Effector CD4-positive, alpha-beta T cell (primary cell): ENCODE results near the gene GNB4.

Source experiments
- DNase-seq: peaks from one replicate; pipeline ENCODE4 v3.0.0-alpha.2; 2020

The GNB4 gene

GRCh38 chr3:179432451-179432850 is 18.8 kb downstream of the GNB4 start:
- DNase-seq = no peak

DNA sequence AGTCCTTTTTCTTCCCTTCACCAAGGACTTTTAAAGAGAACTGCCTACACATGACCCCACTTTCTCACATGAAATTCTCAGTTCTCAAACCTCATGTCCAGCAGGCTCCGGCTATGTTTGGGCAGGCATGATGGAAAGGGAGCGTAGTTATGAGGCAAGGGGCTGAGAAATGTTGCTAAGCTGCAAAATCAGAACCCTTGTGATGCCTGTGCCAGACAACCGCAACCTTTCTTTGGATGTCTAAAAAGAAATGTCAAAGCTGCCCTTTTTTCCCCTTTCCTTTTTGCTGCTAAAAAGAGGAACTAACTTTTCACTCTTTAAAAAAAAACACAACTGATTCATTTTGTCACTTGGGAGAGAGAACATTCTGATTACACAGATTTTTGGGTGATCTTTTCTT is 19.2 kb downstream of the GNB4 start:
- DNase-seq = no peak

- no peak for DNase-seq
These were observed 20.9 kb downstream of the GNB4 start for GRCh38 chr3:179430277-179430870.

DNA sequence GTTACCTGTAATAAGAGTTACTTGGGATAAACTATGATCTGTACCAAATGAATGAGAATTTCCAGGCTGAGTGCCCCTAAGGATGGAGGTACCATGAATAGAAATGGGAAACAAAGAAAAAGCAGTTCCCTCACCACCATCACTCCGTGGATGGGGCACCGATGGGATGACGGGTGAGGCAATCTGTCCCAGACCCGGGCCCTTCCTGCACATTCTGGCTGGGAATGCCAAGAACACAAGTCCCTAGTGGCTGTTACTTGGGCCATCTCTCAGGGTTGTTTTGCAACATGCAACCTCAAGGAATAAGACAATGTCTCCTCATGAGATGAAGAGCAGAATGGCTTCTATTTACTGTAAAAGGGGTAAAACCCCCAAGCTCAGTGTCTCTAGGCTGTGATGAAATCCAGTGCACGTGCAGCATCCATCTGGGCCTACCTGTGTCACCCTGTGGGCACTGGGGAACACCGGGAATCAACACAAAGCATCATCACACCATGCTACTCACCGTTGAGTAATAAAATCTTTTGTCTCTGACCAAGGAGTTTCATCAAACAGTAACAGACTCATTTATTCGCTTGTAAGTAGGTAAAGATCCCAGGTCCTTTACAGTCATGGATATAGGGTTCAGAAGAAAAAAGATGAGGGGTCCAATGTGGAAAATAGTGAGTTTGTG is 22.3 kb downstream of the GNB4 start:
- no peak for DNase-seq

GRCh38 chr3:179425075-179425474 is 26.2 kb downstream of the GNB4 start:
- DNase-seq = no peak

DNA sequence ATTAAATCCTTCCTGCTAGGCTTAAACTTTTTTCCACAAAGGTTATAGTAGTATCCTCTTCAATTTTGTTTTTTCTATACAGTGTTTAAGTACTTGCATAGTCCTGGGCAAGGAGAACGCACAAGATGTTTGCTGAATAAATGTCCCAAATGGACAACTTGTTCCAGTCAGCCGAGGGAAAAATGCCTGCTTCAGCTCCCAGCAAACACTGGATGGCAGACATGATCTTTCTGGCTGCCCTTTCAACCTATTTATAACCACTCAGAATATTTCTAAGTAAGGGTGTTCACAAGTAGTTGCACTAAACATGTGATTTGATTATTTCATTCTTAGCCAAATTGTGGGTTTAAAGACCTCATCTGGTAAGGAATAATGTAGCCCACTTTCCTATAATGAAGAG is 29.8 kb downstream of the GNB4 start:
- DNase-seq = no peak

GRCh38 chr3:179418610-179419009 is 32.7 kb downstream of the GNB4 start:
- no peak for DNase-seq

DNA sequence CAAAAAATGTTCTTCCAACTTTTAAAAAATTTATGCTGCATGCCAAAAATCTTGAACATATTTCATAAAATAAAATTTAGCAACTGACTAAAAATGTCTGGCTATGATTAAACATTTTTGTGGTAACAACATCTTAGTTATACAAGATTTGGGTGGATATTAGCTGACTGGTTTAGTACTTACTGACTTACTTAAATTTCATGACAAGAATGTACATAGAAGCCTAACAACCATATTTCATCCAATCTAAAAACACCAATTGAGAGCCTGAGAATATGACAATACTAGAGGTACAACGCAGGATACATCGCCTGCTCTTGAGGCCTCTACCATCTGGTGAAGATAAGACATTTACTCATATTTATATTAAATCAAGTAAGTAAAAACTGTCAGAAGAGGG is 34.6 kb downstream of the GNB4 start:
- DNase-seq = no peak

DNA sequence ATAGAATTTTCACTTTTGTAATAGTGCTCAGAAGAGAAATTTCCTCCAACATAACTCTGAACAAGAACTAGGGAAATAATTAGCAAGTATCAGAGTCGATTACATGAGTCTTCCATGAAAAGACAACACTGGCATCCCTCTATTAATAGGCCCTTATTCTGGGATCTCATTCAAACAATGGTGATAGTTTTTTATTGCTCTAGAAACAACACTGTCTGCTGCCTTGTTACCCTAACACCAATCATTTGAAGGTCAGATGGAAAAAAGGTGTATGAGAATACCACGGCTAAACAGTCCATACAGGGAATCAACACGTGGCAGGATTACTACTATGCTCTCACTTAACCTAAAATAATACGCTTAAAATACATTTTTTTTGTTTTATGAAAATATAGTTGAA is 35.9 kb downstream of the GNB4 start:
- no peak for DNase-seq

GRCh38 chr3:179414804-179415203 is 36.5 kb downstream of the GNB4 start:
- no peak for DNase-seq

DNA sequence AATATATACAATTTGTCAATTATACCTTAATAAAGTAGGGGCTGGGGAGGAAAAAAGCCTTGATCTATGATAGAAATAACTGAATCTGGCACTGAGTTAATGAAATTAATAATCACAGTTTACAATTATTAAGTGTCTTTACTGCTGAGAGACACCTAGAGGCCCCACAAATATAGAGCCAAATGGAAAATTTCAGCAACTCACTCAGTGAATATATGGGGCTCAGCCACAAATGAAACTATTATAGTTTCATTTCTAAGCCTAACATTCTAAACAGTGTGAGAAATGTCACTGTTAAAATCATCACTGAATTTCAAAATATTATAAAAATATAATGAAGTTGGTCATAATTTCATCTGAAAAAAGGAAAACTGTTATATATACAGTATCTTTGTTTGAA is 40.3 kb downstream of the GNB4 start:
- no peak for DNase-seq

DNA sequence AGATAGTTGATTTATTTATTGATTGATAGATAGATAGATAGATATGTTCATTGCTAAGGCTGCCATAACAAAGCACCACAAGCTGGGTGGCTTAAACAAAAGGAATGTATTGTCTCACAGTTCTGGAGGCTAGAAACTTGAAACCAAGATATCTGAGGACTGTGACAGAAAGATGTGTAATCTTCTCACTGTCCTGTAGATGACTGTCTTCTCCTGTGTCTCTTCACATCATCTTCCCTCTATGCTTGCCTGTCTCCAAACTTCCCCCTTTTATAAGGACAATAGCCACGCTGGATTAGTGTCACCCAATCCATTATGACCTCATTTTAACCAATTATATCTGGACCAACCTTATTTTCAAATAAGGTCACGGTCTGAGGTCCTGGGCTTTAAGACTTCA is 40.9 kb downstream of the GNB4 start:
- no peak for DNase-seq

GRCh38 chr3:179404307-179404706 is 47.0 kb downstream of the GNB4 start:
- no peak for DNase-seq

- no peak for DNase-seq
These were observed 48.3 kb downstream of the GNB4 start for GRCh38 chr3:179402963-179403362.

DNA sequence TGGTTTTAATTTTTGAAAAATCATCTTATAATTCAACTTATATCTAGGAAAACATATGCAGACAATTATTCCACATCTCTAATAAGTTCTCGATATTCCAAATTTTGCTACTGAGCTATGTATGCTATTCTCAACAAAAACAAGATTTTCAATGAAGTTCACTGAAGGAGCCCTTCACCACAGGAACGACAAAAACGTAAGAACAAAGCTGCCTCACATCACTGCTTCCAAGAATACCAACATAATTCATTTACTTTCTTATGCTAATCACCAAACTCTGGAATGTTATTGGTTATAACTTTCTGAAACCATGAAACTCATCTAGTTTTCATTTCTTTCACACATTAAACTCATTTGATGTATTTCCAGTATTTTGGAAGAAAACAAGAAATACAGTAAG is 49.7 kb downstream of the GNB4 start:
- no peak for DNase-seq

DNA sequence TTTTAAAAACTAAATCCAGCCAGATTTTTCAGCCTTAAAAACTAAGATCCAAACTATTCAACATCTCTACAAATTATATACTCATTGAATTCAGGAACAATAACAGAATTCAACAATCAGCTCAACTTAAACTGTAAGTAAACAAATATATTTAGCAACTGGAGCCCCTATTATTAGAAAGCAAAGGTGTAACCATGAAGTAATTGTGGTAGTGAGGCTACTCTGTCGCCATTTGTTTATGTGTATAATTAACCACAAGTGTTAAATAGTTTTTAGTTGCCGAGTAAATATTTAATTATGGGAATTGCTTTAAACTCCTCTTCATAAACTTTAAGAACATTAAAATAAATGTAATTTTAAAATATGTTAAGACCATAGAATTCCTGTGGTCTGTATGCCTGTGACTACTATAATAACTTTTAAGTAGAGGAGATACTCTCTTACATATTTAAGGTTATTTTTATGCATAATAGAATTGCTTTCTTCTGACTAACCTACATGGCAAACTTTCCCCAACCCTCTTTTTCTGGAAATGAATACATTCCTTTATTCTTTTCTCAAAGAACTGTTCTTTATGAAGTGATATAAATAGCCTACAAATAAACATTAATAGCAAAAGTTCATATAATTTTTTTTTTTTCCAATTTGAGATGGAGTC is 52.6 kb downstream of the GNB4 start:
- no peak for DNase-seq

DNA sequence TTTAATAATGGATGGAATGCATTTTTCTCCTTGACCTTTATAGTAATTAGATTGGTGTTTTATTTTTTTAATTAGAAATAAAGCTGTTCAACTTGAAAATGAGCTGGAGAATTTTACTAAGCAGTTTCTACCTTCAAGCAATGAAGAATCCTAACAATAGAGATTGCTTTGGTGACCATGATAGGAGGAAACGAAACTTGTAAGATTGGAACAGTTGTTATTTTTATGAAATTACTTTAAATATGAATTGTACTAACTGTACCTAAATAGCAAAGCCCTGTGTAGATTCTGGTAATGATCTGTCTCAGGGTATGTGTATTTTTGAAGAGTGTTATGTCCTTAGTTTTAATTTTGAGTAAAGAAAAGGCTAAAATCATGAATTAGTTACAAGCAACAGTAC is 59.4 kb downstream of the GNB4 start:
- no peak for DNase-seq

DNA sequence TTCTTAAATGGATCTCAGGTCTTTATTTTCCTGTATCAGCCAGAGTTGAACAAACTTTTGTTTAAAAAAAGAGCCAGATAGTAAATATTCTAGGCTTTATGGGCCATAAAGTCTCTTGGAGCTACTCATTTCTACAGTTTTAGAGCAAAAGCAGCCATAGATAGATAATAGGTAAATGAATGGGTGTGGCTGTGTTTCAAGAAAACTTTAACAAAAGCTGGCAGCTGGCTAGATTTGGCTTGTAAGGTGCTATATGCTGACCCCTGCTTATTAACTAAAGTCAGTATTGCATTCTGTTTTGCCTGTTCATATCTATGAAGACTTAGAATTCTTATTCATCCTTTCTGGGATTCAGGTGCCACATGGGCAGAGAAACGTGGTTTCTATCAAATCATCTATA is 74.8 kb downstream of the GNB4 start:
- DNase-seq = no peak

DNA sequence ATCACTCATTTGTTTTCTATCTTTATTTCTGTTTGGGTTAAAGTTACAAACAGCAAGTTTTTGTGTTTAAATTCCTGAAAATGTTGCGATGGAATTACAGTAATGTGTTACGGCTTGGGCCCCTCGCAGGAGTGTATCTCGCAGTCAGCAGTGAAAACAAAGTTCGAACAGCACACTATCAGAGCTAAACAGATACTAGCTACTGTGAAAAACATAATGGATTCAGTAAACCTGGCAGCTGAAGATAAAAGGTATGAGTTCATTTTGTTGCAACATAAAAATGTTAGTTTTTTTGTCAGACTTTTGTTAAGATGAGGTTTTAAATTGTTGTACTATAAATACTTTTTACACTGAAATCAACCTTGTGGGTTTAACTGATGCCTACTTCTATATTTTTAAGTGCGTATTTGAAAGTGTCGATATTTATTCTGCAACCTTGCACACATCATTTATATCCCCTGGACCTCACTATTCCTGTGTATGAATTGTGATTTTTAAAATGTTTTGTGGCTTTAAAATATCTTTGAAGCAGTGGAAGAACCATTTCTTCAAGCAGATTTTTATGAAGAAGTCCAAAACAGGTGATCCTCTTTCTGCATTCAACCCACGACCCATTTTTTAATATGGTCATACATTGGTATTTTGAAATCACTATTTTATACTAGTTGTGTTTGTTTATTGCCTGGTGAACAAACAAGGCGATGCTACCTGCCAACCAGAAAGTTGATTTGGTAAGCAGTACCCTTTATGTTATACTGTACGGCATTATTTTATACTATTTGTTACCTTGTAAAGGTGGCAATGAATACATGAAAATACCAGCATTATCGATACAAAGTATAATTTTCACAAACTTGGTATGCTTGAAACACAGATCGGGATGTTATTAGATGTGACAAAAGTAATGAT is 75.9 kb downstream of the GNB4 start:
- no peak for DNase-seq

GRCh38 chr3:179373938-179374337 is 77.3 kb downstream of the GNB4 start:
- no peak for DNase-seq

- no peak for DNase-seq
These were observed 81.6 kb downstream of the GNB4 start for GRCh38 chr3:179369621-179370020.

- DNase-seq = no peak
These were observed 87.9 kb downstream of the GNB4 start for GRCh38 chr3:179363332-179363731.

GRCh38 chr3:179355996-179356395 is 95.3 kb downstream of the GNB4 start:
- no peak for DNase-seq
